GM12874 (cell line): Measurements from ENCODE around the gene KDM7A.

ENCODE experiments used
- CTCF ChIP-seq: IDR thresholded peaks from 2 replicates; pipeline ENCODE4 v1.5.1; 2011; ENCODE audit warnings: low read depth, mild to moderate bottlenecking, control low read depth, low read length, moderate library complexity; ENCODE audit not compliant: insufficient read depth

KDM7A gene

GRCh38 chr7:140048138-140048537 is 128.6 kb downstream of the KDM7A start:
- TF ChIP-seq CTCF = no peak

GRCh38 chr7:140047197-140047596 is 129.6 kb downstream of the KDM7A start:
- TF ChIP-seq CTCF = no peak

GRCh38 chr7:140045697-140046096 is 131.1 kb downstream of the KDM7A start:
- TF ChIP-seq CTCF = no peak

- TF ChIP-seq CTCF = no peak
Observed at GRCh38 chr7:140044251-140044650, 132.5 kb downstream of the KDM7A start.

GRCh38 chr7:140042386-140042670 is 134.5 kb downstream of the KDM7A start:
- no peak for TF ChIP-seq CTCF

GRCh38 chr7:140041659-140042385 is 135.0 kb downstream of the KDM7A start:
- TF ChIP-seq CTCF = no peak

GRCh38 chr7:140039896-140040295 is 136.9 kb downstream of the KDM7A start:
- TF ChIP-seq CTCF = no peak
